GM19372 (cell line): ENCODE data around the gene NBPF26.
"Not testable (repeated sequence)": the region's sequence is repeated elsewhere in the genome, so short reads cannot be mapped to it uniquely, and the experiment has no call there.

ENCODE experiments used
- ATAC-seq: cut with Tn5 transposase; IDR thresholded peaks from one replicate; pipeline ENCODE4 v1.9.1; 2021; ENCODE audit warnings: mild to moderate bottlenecking, low read depth, moderate library complexity; ENCODE audit not compliant: unreplicated experiment

Gene NBPF26

DNA sequence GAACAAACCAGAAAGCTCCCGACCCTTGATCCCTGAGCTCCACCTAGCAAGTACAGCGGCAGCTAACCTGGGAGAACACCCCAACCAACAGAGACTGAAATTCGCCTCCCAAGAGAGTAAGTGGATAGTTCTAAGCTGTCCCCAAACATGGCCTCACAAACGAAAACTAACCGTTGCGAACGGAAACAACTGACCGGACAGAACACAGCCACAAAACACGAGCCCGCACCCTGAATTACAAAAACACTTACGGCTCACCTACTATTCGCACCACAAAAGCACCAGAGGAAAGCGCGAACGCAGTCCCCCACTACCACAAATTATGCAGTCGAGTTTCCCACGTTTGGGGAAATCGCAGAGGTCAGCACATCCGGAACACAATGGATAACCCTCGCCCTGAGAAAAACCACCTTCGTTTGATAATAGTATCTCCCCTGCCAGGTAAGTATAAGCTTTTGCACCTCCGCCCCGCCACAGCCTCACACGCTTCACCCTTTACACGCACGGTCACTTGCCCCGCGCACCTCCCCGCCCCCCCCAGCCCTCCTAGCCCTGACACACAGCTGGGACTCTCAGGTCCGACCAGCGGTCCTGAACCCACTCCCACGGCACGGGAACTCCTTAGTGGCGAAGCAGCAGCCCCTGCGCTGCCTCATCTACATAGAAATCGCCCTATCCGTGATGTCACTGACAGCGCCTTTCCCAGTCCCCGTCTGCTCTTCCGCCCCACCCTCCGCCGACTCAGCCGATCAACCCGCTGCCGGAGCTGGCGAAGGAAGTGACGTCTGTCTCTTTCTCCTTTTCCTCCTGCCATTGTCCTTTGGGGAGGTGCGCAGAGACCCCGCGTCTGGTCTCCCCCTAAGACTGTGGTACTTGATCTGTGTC is 127.0 kb downstream of the NBPF26 start:
- ATAC-seq = peak; percentile 85

DNA sequence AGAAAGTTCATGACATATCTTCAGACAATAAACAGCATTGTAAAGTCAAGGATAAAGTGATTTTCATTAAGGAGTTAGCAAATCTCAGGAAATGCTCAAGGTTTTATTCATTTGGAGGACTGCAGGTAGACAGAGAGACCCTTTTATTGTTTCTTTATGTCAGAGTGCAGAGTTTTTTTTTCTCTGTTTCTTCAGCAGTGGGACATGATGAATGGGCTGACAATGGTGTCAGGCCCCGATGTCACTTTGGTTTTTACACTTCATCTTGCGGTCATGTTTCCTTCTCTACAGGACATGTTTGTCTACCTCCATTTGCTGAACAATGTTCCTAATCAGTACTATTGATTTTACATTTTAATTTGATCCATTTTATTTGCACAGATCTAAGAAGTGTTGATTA is 134.4 kb downstream of the NBPF26 start:
- not testable (repeated sequence) for ATAC-seq

DNA sequence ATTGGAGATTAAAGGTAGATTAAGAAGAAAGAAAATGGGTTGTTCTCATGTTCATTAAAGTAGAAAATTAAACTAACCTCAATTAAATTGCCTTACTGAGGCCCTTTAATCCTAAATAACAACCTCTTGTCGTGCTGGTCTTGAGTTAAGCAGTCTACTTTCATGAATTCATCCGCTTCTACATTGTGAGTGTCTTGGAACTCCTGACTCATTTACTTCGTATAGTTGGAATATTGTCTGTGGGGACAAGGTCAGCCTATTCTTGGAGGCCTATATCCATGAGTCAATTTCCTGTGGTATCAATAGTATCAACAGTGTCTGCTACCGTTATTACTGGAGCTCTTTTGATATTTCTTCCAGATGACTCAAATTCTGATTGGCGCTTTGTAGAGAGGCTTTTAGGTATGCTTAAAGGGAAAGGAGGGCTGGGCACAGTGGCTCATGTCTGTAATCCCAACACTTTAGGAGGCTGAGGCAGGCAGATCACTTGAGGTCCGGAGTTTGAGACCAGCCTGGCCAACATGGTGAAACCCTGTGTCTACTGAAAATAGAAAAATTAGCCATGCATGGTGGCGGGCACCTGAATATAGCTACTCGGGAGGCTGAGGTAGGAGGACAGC is 136.0 kb downstream of the NBPF26 start:
- ATAC-seq = not testable (repeated sequence)

DNA sequence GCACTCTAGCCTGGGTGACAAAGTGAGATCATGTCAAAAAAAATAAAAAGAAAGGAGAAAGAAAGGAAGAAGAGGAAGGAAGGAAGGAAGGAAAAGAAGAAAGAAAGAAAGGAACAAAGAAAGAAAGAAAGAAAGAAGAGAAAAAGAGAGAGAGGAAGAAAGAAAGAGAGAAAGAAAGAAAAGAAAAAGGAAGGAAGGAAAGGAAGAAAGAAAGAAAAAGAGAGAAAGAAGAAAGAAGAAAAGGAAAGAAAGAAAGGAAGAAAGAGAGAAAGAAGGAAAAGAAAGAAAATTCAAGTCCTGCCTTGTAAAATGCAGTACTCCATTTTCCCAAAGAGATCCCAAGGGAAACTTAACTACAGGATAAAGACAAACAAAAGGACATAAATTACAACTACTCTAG is 154.5 kb downstream of the NBPF26 start:
- ATAC-seq = not testable (repeated sequence)

DNA sequence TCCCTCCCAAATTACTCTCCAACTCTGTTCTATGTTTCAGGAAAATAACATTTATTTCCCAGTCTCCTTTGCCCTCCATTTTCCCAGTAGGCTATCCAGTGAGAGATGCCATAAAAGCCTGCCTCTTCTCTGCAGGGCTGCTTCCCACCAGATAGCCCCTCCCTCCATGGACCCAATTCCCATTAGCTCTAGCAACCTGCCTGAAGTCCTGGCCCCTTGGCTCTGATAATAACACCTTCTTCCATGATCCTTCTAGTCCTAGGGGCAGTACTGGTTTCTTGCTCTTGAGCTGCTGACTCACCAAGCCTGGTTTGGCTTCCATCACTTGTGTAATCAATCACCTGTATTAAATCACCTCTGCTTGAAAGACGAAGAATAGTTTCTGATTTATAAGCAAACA is 156.3 kb downstream of the NBPF26 start:
- ATAC-seq = not testable (repeated sequence)

DNA sequence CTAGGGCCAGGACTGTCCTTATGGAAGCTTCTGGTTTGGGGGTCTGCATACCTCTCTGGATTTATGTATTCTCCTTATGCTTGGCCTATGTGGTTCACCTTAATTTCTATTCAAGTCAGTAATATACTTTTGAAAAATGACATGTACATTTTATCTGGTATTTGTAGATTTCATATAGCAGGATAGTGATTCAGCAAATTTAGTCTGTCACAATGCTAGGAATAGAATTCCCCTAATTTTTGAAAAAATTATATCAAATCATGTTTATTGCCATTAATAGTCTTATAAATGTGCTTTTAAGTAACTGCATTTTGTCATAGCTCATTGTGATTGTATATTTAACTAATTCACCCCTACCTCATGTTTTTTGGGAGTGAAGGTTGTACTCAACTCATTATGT is 158.2 kb downstream of the NBPF26 start:
- ATAC-seq = not testable (repeated sequence)
